K562 (cell line): Measurements from ENCODE around the gene ADK. TPM values are rescaled to one million over a fixed set of nuclear protein-coding genes. Genes with fewer than 3 reads are reported as not detected.

Experiments
- AFF4 ChIP-seq: sonication (generic); formaldehyde crosslinking; IDR thresholded peaks from 2 replicates; pipeline ENCODE4 v1.8.0; 2023; ENCODE audit warnings: mild to moderate bottlenecking, missing genetic modification reagents
- DEAF1 ChIP-seq: fragments of 450-650 bp; formaldehyde crosslinking; IDR thresholded peaks from 2 replicates; pipeline ENCODE4 v1.4.0; 2020; ENCODE audit warnings: mild to moderate bottlenecking, moderate library complexity
- HES1 ChIP-seq: fragments of 450-650 bp; IDR thresholded peaks from 2 replicates; pipeline ENCODE4 v1.6.1; 2016; ENCODE audit warnings: low read depth, mild to moderate bottlenecking, moderate library complexity
- HMG20B ChIP-seq: fragments of 250-450 bp; sonication (Bioruptor Pico); IDR thresholded peaks from 2 replicates; pipeline ENCODE4 v1.5.0; 2021; ENCODE audit warnings: mild to moderate bottlenecking
- HMGXB4 ChIP-seq: sonication (generic); formaldehyde crosslinking; IDR thresholded peaks from 2 replicates; pipeline ENCODE4 v1.8.1; 2023; ENCODE audit warnings: mild to moderate bottlenecking, missing genetic modification reagents
- KAT8 ChIP-seq: fragments of 450-650 bp; IDR thresholded peaks from 2 replicates; pipeline ENCODE4 v1.6.1; 2016; ENCODE audit warnings: low read depth, mild to moderate bottlenecking
- KDM5B ChIP-seq: fragments of 200-600 bp; sonication (generic); IDR thresholded peaks from 2 replicates; pipeline ENCODE4 v1.6.1; 2012; ENCODE audit warnings: low read depth, mild to moderate bottlenecking, moderate library complexity, low read length, control low read depth, inconsistent platforms; ENCODE audit not compliant: insufficient replicate concordance
- PRPF4 ChIP-seq: fragments of 200-400 bp; formaldehyde crosslinking; IDR thresholded peaks from one replicate; pipeline ENCODE4 v1.6.1; 2017; ENCODE audit warnings: low read length, low read depth, mild to moderate bottlenecking; ENCODE audit not compliant: insufficient read depth, poor library complexity, severe bottlenecking
- RBM14 ChIP-seq: fragments of 200-400 bp; formaldehyde crosslinking; IDR thresholded peaks from 2 replicates; pipeline ENCODE4 v1.6.1; 2018; ENCODE audit warnings: low read depth, mild to moderate bottlenecking, low read length, moderate library complexity, borderline replicate concordance; ENCODE audit not compliant: insufficient read depth
- SMAD3 ChIP-seq: fragments of 450-650 bp; formaldehyde crosslinking; conservative IDR thresholded peaks from 2 replicates; pipeline ENCODE4 v1.4.0; 2020; ENCODE audit warnings: mild to moderate bottlenecking
- SMARCB1 ChIP-seq: IDR thresholded peaks from 2 replicates; pipeline ENCODE4 v1.6.1; 2011; ENCODE audit warnings: improper control_type of control experiment, low read depth; ENCODE audit not compliant: insufficient read length
- TAF1 ChIP-seq: IDR thresholded peaks from 2 replicates; pipeline ENCODE4 v1.6.1; 2011; ENCODE audit warnings: mild to moderate bottlenecking, low read length, moderate library complexity; ENCODE audit not compliant: insufficient read depth, control insufficient read depth, severe bottlenecking; ENCODE audit errors: extremely low read depth
- TEAD4 ChIP-seq, 2 experiments: sonication (generic) in 1 of 2; formaldehyde crosslinking in 1 of 2; IDR thresholded peaks; 2 replicates each; pipeline versions ENCODE4 v1.6.1 to v1.8.0; 2012 to 2022; ENCODE audit warnings: borderline replicate concordance in 1 of 2, inconsistent platforms in 1 of 2, low read length in 1 of 2, mild to moderate bottlenecking in 1 of 2, missing genetic modification reagents in 1 of 2
- ZC3H4 ChIP-seq: sonication (generic); formaldehyde crosslinking; IDR thresholded peaks from 2 replicates; pipeline ENCODE4 v1.9.0; 2021; ENCODE audit warnings: missing genetic modification reagents, borderline replicate concordance
- ZNF324 ChIP-seq: fragments of 250-450 bp; sonication (Bioruptor Pico); IDR thresholded peaks from 2 replicates; pipeline ENCODE4 v1.4.0; 2020; ENCODE audit warnings: mild to moderate bottlenecking
- ZNF830 ChIP-seq: fragments of 250-450 bp; sonication (Bioruptor Pico); IDR thresholded peaks from 2 replicates; pipeline ENCODE4 v1.5.0; 2021; ENCODE audit warnings: mild to moderate bottlenecking
- polyA plus RNA-seq, 8 experiments: library from polyadenylated mRNA; depleted of rRNA in 4 of 8; stranded (reverse) in 5 of 8; unstranded in 3 of 8; fragments of >200 nt; fragmentation: Nextera tagmentation in 2 of 8; fragmentation: Illumina TruSeq in 1 of 8; extraction: Ambion mirVana in 2 of 8; extraction: Trizol in 1 of 8; gene quantifications; 2 replicates each; pipeline versions ENCODE4 v1.2.1 to v1.2.3, GENCODE V29; 2011 to 2014; ENCODE audit warnings: inconsistent platforms in 1 of 8, missing spikeins in 1 of 8
- total RNA-seq, 7 experiments: library from RNA; depleted of rRNA in 6 of 7; stranded (reverse); fragments of >200 nt in 6 of 7; fragmentation: Illumina TruSeq in 2 of 7; extraction: Trizol in 2 of 7; gene quantifications; 2 replicates each; pipeline versions ENCODE4 v1.2.1 to v1.2.3, GENCODE V29; 2011 to 2021; ENCODE audit warnings: low replicate concordance in 1 of 7

The ADK gene
- total and polyA plus RNA-seq, 9 of the 15 experiments (the other 6 are each of a cell fraction or from before 2014, with no cell fraction given), result 54.2 to 97.8 (median 73.6) TPM

- TF ChIP-seq AFF4, result peak; percentile 90
- TF ChIP-seq DEAF1 (CRISPR knock-in tag), result no peak
- TF ChIP-seq ZC3H4 (CRISPR knock-in tag), result 0 out of 2 replicates have a peak, but pooled peaks have one; percentile 12
- 0 out of 2 replicates have a peak, but pooled peaks have one; percentile 71 for TF ChIP-seq ZNF830
- TF ChIP-seq PRPF4, result no peak
- TF ChIP-seq KAT8, result no peak
- peak; percentile 58 for TF ChIP-seq KDM5B
- TF ChIP-seq HMG20B (CRISPR knock-in tag), result no peak
- 0 out of 2 replicates have a peak, but pooled peaks have one; percentile 10 for TF ChIP-seq HES1
- peak; percentile 56 for TF ChIP-seq TAF1
- no peak for TF ChIP-seq TEAD4 (IDR thresholded peaks at IDR 0.05; ENCODE audit: low read length)
- TF ChIP-seq TEAD4 (CRISPR knock-in tag; IDR thresholded peaks at IDR 0.05; ENCODE audit: borderline replicate concordance), result 0 out of 2 replicates have a peak, but pooled peaks have one; percentile 59
- no peak for TF ChIP-seq SMARCB1
- no peak for TF ChIP-seq ZNF324 (CRISPR knock-in tag)
- TF ChIP-seq HMGXB4 (CRISPR knock-in tag), result no peak; the same call in 1 of the 2 replicates
- TF ChIP-seq RBM14, result no peak
- no peak for TF ChIP-seq SMAD3 (CRISPR knock-in tag)
These were observed at the start of gene ADK (continued) for GRCh38 chr10:74150990-74151878.
